ENCODE measurements around the gene DIS3L. TPM values are rescaled to one million over a fixed set of nuclear protein-coding genes. Genes with fewer than 3 reads are reported as not detected.

DIS3L gene
- total and polyA plus RNA-seq, 2 of the 13 experiments (the other 11 are each of a cell fraction or from before 2014, with no cell fraction given) = 21.0 to 50.5 TPM

DNA sequence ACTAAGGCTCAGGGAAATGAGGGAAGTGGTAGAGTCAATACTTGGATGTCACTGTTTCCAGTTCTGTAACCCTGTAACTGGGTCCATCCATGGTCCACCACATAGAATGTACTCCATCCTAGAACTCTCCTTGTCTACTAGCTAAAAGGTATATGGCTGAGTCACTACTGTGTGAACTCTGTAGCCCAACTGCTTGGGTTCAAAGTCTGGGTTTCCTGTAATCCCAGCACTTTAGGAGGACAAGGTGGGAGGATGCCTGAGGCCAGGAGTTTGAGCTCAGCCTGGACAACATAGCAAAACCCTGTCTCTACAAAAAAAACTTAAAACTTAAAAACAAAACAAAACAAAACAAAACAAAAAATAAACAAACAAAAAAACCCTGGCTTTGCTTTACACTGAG, 5.3 kb upstream of the DIS3L start (continued):
- TF ChIP-seq CREM (IDR thresholded peaks at IDR 0.05) (no peak), CREM (CRISPR knock-in tag; IDR thresholded peaks at IDR 0.05) (no peak), PAX8 (CRISPR knock-in tag; IDR thresholded peaks at IDR 0.05; ENCODE audit: borderline replicate concordance) (no peak), GATAD1 (CRISPR knock-in tag; IDR thresholded peaks at IDR 0.05) (no peak), NFE2L1 (CRISPR knock-in tag; IDR thresholded peaks at IDR 0.05; ENCODE audit: borderline replicate concordance) (no peak), ZNF30 (CRISPR knock-in tag; IDR thresholded peaks at IDR 0.05) (no peak), RARA (CRISPR knock-in tag; IDR thresholded peaks at IDR 0.05) (peak; percentile 43), HINFP (CRISPR knock-in tag; IDR thresholded peaks at IDR 0.05; ENCODE audit: low read depth) (no peak), HIVEP1 (CRISPR knock-in tag; IDR thresholded peaks at IDR 0.05) (no peak), ZMAT5 (CRISPR knock-in tag; IDR thresholded peaks at IDR 0.05; ENCODE audit: borderline replicate concordance, low read depth) (no peak), HNF4G (IDR thresholded peaks at IDR 0.05; ENCODE audit: borderline replicate concordance, low read depth, low read length) (peak; percentile 72; the same call in 1 of the 2 replicates), HNF4G (CRISPR knock-in tag; IDR thresholded peaks at IDR 0.05; ENCODE audit: borderline replicate concordance, low read depth) (no peak), ZNF329 (CRISPR knock-in tag; IDR thresholded peaks at IDR 0.05; ENCODE audit: low read depth) (no peak), ZNF639 (CRISPR knock-in tag; conservative IDR thresholded peaks at IDR 0.05) (no peak), ZSCAN30 (CRISPR knock-in tag; IDR thresholded peaks at IDR 0.05) (no peak), ZNF7 (CRISPR knock-in tag; IDR thresholded peaks at IDR 0.05) (no peak), ZNF619 (CRISPR knock-in tag; IDR thresholded peaks at IDR 0.05) (no peak), AGO1 (IDR thresholded peaks at IDR 0.05; ENCODE audit: low read depth, low read length, poor library complexity, severe bottlenecking) (no peak), ZNF484 (CRISPR knock-in tag; IDR thresholded peaks at IDR 0.05; ENCODE audit: borderline replicate concordance, low read depth) (no peak), ZNF382 (CRISPR knock-in tag; IDR thresholded peaks at IDR 0.05; ENCODE audit: borderline replicate concordance) (no peak), ZHX2 (IDR thresholded peaks at IDR 0.05; ENCODE audit: low read depth) (no peak), ZHX2 (CRISPR knock-in tag; IDR thresholded peaks at IDR 0.05; ENCODE audit: borderline replicate concordance) (no peak), ZNF652 (CRISPR knock-in tag; IDR thresholded peaks at IDR 0.05; ENCODE audit: borderline replicate concordance, low read depth) (no peak), FOSL2 (CRISPR knock-in tag; IDR thresholded peaks at IDR 0.05) (peak; percentile 79)

All from HepG2 (cell line).